ENCODE measurements around the gene E4F1. TPM values are rescaled to one million over a fixed set of nuclear protein-coding genes. Genes with fewer than 3 reads are reported as not detected.

E4F1 gene
- total and polyA plus RNA-seq, 9 of the 15 experiments (the other 6 are each of a cell fraction or from before 2014, with no cell fraction given) = 0.48 to 94.9 (median 20.4) TPM

- CTCF ChIA-PET (ENCODE audit: low intra/inter-chr PET ratio) = no interaction called here
- no peak overlapping the region for H2AFZ ChIP-seq (ENCODE audit: low read depth, low read length)
- no peaks in the 10 kb centered on the region for H3K27me3 ChIP-seq (ENCODE audit: control insufficient read depth in 2 of 2, insufficient read depth in 2 of 2, low read length in 2 of 2)
- POLR2A ChIA-PET = interaction anchor here (1.0 to 2.1 kb wide), 5 partner anchors 9 to 32 kb away, joined by 3 to 14 read pairs (median 3); partner anchors contain the start of gene ECI1
- H3K27ac ChIP-seq (ENCODE audit: extremely low read depth, low read depth, low read length) = no peak overlapping the region
- ATAC-seq = no peak
- no peak for FAIRE-seq
- 79% methylated on average over 9 of the region's 9 CpGs for WGBS (ENCODE audit: insufficient coverage, low coverage, missing lambda C conversion rate)
- intact Hi-C loops (cut with micrococcal nuclease) = no loop called here
- no TSS peak for BruUV-seq (replicated peaks)
- in situ Hi-C loops (cut with MboI) = no loop called here
- no peak overlapping the region for H3K4me2 ChIP-seq (ENCODE audit: insufficient read depth, low read length)
- H3K9ac ChIP-seq (ENCODE audit: insufficient read depth in 1 of 2, low read depth in 2 of 2, low read length in 2 of 2) = peak overlapping the region in 1 of 2 experiments; percentile 14; a peak in 1 of 4 replicates
- peaks cover 54% of the 10 kb centered on the region for H3K79me2 ChIP-seq (ENCODE audit: control insufficient read depth, insufficient read depth, low read length)
- DNase-seq (ENCODE audit: extremely low read depth in 1 of 4, low spot score in 3 of 4) = no peak
- peaks cover 12% of the 10 kb centered on the region for H4K20me1 ChIP-seq (replicated peaks; ENCODE audit: control insufficient read depth, insufficient read depth, low read length)
- H3K9me1 ChIP-seq (ENCODE audit: control insufficient read depth, insufficient read depth, low read length) = peaks cover 3% of the 10 kb centered on the region
- no peaks in the 10 kb centered on the region for H3K9me3 ChIP-seq (replicated peaks; ENCODE audit: control insufficient read depth, insufficient read depth, low read depth, low read length)
- H3K36me3 ChIP-seq (ENCODE audit: control insufficient read depth, insufficient read depth, low read length) = peaks cover 18% of the 10 kb centered on the region; the same call in 2 of the 3 replicates
- peaks cover 13 to 67% of the 10 kb centered on the region in 2 experiments; a peak in 4 of 5 replicates for H3K4me1 ChIP-seq (replicated peaks in 1 of 2; ENCODE audit: control insufficient read depth in 2 of 2, insufficient read depth in 2 of 2, low read length in 2 of 2)
- H3K4me3 ChIP-seq = no peak overlapping the region
- TF ChIP-seq PRDM10 (IDR thresholded peaks at IDR 0.05; ENCODE audit: partially characterized antibody) = no peak
- peak; percentile 26 for TF ChIP-seq DACH1 (IDR thresholded peaks at IDR 0.05; ENCODE audit: partially characterized antibody)
- no peak for TF ChIP-seq NELFE (IDR thresholded peaks at IDR 0.05; ENCODE audit: insufficient read depth, insufficient read length)
- no peak for TF ChIP-seq LCOR (CRISPR knock-in tag; IDR thresholded peaks at IDR 0.05)
- TF ChIP-seq SMAD1 (IDR thresholded peaks at IDR 0.05; ENCODE audit: low read depth, low read length, partially characterized antibody) = no peak
- TF ChIP-seq TFAP4 (CRISPR knock-in tag; IDR thresholded peaks at IDR 0.05; ENCODE audit: borderline replicate concordance) = peak; percentile 76; the same call in 1 of the 2 replicates
- no peak for TF ChIP-seq KAT7 (CRISPR knock-in tag; IDR thresholded peaks at IDR 0.05; ENCODE audit: borderline replicate concordance)
- no peak for TF ChIP-seq ZNF644 (tag; IDR thresholded peaks at IDR 0.05; ENCODE audit: low read depth)
- TF ChIP-seq ZFX (CRISPR knock-in tag; IDR thresholded peaks at IDR 0.05) = peak; percentile 19; the same call in 1 of the 2 replicates
- 0 out of 2 replicates have a peak, but pooled peaks have one; percentile 34 for TF ChIP-seq ZBTB7A (IDR thresholded peaks at IDR 0.05; ENCODE audit: borderline replicate concordance, control insufficient read depth, low read depth, low read length)
- TF ChIP-seq ZC3H4 (CRISPR knock-in tag; IDR thresholded peaks at IDR 0.05; ENCODE audit: borderline replicate concordance) = 0 out of 2 replicates have a peak, but pooled peaks have one; percentile 34
- TF ChIP-seq SIN3A (IDR thresholded peaks at IDR 0.05; ENCODE audit: borderline replicate concordance in 2 of 2, control insufficient read depth in 1 of 2, low read depth in 2 of 2, low read length in 2 of 2) = peak in 1 of 2 experiments; percentile 25; a peak in 1 of 4 replicates
- TF ChIP-seq CHD2 (IDR thresholded peaks at IDR 0.05; ENCODE audit: low read depth, low read length) = no peak
These were observed 46.7 kb downstream of the E4F1 start for GRCh38 chr16:2270070-2270462.

Data from K562 (cell line).